ENCODE data around the gene PIK3R6.

GRCh38 chr17:8757189-8757588 is 110.3 kb downstream of the PIK3R6 start:
- TF ChIP-seq CTCF (IDR thresholded peaks at IDR 0.05) (no peak), POLR2A (IDR thresholded peaks at IDR 0.05) (no peak)
